DND-41 (cell line): ENCODE measurements around the gene FDCSP.

ENCODE experiments used
- ATAC-seq: fragments of 200-7000 bp; cut with Tn5 transposase; 3 replicates; pipeline ENCODE4 v1.9.1; 2021; ENCODE audit warnings: low read depth; ENCODE audit not compliant: insufficient read depth
- DNase-seq: peaks from one replicate; pipeline ENCODE4 v3.0.0-alpha.2; 2020
- H2AFZ ChIP-seq: 2 replicates; pipeline ENCODE4 v1.6.0; 2012; ENCODE audit warnings: low read depth, low read length
- H3K27ac ChIP-seq: 2 replicates; pipeline ENCODE4 v1.5.1; 2012; ENCODE audit warnings: low read length, inconsistent platforms
- H3K27me3 ChIP-seq: fragments of 200-600 bp; sonication (generic); 2 replicates; pipeline ENCODE4 v1.6.0; 2012; ENCODE audit warnings: low read length, mild to moderate bottlenecking, inconsistent platforms; ENCODE audit not compliant: insufficient read depth, poor library complexity
- H3K36me3 ChIP-seq: 2 replicates; pipeline ENCODE4 v1.5.1; 2012; ENCODE audit warnings: low read length, inconsistent platforms; ENCODE audit not compliant: insufficient read depth
- H3K4me1 ChIP-seq: 2 replicates; pipeline ENCODE4 v1.5.1; 2012; ENCODE audit warnings: mild to moderate bottlenecking, low read length; ENCODE audit not compliant: insufficient read depth
- H3K4me2 ChIP-seq: 2 replicates; pipeline ENCODE4 v1.6.0; 2012; ENCODE audit warnings: mild to moderate bottlenecking, moderate library complexity, low read length, inconsistent platforms; ENCODE audit not compliant: insufficient read depth
- H3K4me3 ChIP-seq, 2 experiments: fragments of 200-600 bp in 1 of 2; shearing (Covaris generic) in 1 of 2; 2 replicates each; pipeline ENCODE4 v1.5.1; 2012 to 2016; ENCODE audit warnings: inconsistent platforms in 2 of 2, low read length in 2 of 2, mild to moderate bottlenecking in 2 of 2, low read depth in 1 of 2, moderate library complexity in 1 of 2
- H3K79me2 ChIP-seq: 2 replicates; pipeline ENCODE4 v1.6.0; 2012; ENCODE audit warnings: low read length, inconsistent platforms; ENCODE audit not compliant: insufficient read depth
- H3K9ac ChIP-seq: 2 replicates; pipeline ENCODE4 v1.6.0; 2012; ENCODE audit warnings: low read depth, mild to moderate bottlenecking, inconsistent platforms, low read length, moderate library complexity
- H3K9me3 ChIP-seq: 2 replicates; pipeline ENCODE4 v1.5.1; 2012; ENCODE audit warnings: low read length, moderate library complexity, mild to moderate bottlenecking, inconsistent platforms; ENCODE audit not compliant: insufficient read depth, severe bottlenecking
- H4K20me1 ChIP-seq: 2 replicates; pipeline ENCODE4 v1.6.0; 2012; ENCODE audit warnings: low read length; ENCODE audit not compliant: insufficient read depth
- EZH2 ChIP-seq: IDR thresholded peaks from 3 replicates; pipeline ENCODE4 v1.6.1; 2012; ENCODE audit warnings: borderline replicate concordance, low read depth, mild to moderate bottlenecking, moderate library complexity, low read length, inconsistent platforms; ENCODE audit not compliant: severe bottlenecking
- TF ChIP-seq, protein P1 (sequence below): IDR thresholded peaks from 2 replicates; pipeline ENCODE4 v1.5.1; 2012; ENCODE audit warnings: borderline replicate concordance, low read length, moderate library complexity, mild to moderate bottlenecking; ENCODE audit not compliant: poor library complexity, severe bottlenecking; ENCODE audit errors: extremely low read depth

Gene FDCSP

DNA sequence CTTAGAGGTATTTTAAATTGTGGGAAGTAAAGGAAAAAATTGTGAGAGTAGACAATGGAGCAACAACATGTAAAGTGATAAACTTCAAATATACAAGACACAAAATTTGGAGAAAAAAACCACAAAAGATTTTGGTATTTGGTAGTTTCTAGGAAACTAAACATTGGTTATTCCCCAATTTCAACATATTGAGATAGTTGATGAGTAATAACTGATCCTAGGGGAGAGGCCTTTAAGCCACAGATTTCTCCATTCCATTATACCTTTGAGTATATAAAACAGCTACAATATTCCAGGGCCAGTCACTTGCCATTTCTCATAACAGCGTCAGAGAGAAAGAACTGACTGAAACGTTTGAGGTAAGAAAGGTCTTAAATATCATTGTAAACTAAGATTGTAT lies at the start of gene FDCSP:
TSS of gene FDCSP (plus strand) at position 301 of the 400 bp plus-strand sequence. CDS start 5,071 bp downstream, outside the sequence.
- TF ChIP-seq, protein P1, sequence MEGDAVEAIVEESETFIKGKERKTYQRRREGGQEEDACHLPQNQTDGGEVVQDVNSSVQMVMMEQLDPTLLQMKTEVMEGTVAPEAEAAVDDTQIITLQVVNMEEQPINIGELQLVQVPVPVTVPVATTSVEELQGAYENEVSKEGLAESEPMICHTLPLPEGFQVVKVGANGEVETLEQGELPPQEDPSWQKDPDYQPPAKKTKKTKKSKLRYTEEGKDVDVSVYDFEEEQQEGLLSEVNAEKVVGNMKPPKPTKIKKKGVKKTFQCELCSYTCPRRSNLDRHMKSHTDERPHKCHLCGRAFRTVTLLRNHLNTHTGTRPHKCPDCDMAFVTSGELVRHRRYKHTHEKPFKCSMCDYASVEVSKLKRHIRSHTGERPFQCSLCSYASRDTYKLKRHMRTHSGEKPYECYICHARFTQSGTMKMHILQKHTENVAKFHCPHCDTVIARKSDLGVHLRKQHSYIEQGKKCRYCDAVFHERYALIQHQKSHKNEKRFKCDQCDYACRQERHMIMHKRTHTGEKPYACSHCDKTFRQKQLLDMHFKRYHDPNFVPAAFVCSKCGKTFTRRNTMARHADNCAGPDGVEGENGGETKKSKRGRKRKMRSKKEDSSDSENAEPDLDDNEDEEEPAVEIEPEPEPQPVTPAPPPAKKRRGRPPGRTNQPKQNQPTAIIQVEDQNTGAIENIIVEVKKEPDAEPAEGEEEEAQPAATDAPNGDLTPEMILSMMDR: no peak
- no peak for TF ChIP-seq EZH2
- no peaks in the 10 kb centered on the region for H3K36me3 ChIP-seq
- no peak within 1 kb of the TSS for H3K9ac ChIP-seq
- DNase-seq: no peak
- no peak within 1 kb of the TSS for H3K4me3 ChIP-seq
- no peaks in the 10 kb centered on the region for H3K27me3 ChIP-seq
- no peak within 1 kb of the TSS for H3K27ac ChIP-seq
- H3K9me3 ChIP-seq: no peaks in the 10 kb centered on the region
- no peak within 1 kb of the TSS for H3K4me2 ChIP-seq
- H3K79me2 ChIP-seq: no peaks in the 10 kb centered on the region
- H3K4me1 ChIP-seq: no peaks in the 10 kb centered on the region
- H2AFZ ChIP-seq: no peak within 1 kb of the TSS
- ATAC-seq: no peak
- H4K20me1 ChIP-seq: no peaks in the 10 kb centered on the region

DNA sequence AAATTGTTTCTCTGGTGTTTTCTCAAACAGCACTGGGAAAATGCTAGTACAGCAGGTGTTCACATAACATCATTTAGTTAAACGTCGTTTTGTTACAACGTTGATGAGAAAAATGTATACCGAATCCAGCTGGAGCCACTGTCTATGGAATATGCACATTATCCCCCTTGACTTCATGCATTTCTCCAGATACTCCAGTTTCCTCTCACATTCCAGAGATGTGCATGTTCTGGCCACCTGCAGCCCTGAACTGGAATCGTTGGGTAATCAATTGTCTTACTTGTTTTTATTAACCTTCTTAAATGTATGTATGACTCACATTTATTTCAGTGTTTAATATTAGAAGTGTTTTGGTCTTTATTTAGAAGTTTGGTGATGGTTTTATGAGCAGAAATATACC lies 48.8 kb upstream of the FDCSP start:
- no peak for ATAC-seq
- Histone ChIP-seq H3K4me3 (no peak overlapping the region), H3K36me3 (no peaks in the 10 kb centered on the region), H3K4me2 (no peak overlapping the region), H2AFZ (no peak overlapping the region), H3K79me2 (no peaks in the 10 kb centered on the region), H3K9ac (no peak overlapping the region), H3K9me3 (no peaks in the 10 kb centered on the region), H4K20me1 (no peaks in the 10 kb centered on the region), H3K27me3 (no peaks in the 10 kb centered on the region), H3K4me1 (no peaks in the 10 kb centered on the region), H3K27ac (no peak overlapping the region)
- no peak for DNase-seq
- TF ChIP-seq EZH2: no peak
- TF ChIP-seq, protein P1: no peak

DNA sequence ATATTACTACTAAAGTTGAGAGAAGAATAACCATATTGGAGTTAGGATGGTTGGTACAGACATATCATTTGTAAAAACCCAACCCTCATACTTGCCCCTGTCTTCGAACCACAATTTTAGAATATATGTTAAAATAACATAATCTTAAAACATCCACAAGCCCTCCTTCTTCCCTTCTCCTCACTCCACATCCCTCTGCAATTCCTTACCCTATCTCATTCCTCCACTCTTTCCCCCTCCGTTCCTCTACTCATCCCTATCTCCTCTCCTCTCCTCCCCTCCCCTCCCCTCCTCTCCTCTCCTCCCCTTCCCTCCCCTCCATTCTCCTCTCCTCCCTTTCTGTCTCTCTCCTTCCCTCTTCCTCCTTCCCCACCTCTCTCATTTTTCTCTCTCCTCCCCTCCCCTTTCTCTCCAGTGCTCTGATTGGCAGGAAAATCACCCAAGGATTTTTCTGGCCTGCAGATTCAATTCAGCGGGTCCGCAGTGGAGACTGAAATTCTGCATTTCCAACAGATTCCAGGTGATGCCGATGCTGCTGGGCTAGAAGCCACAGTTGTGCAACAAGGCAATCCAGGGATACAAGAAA lies 47.8 kb upstream of the FDCSP start:
- Histone ChIP-seq H4K20me1 (no peaks in the 10 kb centered on the region), H3K9ac (no peak overlapping the region), H3K4me1 (no peaks in the 10 kb centered on the region), H2AFZ (no peak overlapping the region), H3K79me2 (no peaks in the 10 kb centered on the region), H3K27ac (no peak overlapping the region), H3K4me3 (no peak overlapping the region), H3K9me3 (no peaks in the 10 kb centered on the region), H3K27me3 (no peaks in the 10 kb centered on the region), H3K4me2 (no peak overlapping the region), H3K36me3 (no peaks in the 10 kb centered on the region)
- DNase-seq (no peak), ATAC-seq (no peak)
- TF ChIP-seq, protein P1: no peak
- no peak for TF ChIP-seq EZH2
